PC-3 (cell line): Measurements from ENCODE around the gene HNRNPL. TPM values are rescaled to one million over a fixed set of nuclear protein-coding genes. Genes with fewer than 3 reads are reported as not detected.
A peak's percentile ranks its signal among the peaks of the same experiment; 100 is the strongest.
"Not testable (repeated sequence)": the region's sequence is repeated elsewhere in the genome, so short reads cannot be mapped to it uniquely, and the experiment has no call there.

Experiments
- ATAC-seq: fragments of 200-7000 bp; cut with Tn5 transposase; 2 replicates; pipeline ENCODE4 v1.9.1; 2020; ENCODE audit warnings: mild to moderate bottlenecking, moderate library complexity
- BruUV-seq: library from RNA; stranded (reverse); fragments of 400-500 nt; replicated peaks from 2 replicates; lab custom pipeline; 2021; lab: Mats Ljungman, UMichigan
- CTCF ChIA-PET: fragments of 300-600 bp; sonication (Branson Sonifier 250); formaldehyde crosslinking; loops from one replicate; lab custom pipeline; 2022; ENCODE audit warnings: antibody characterized with exemption; lab: Charles Lee
- POLR2A ChIA-PET: fragments of 300-600 bp; sonication (Branson Sonifier 250); formaldehyde crosslinking; loops from one replicate; lab custom pipeline; 2022; ENCODE audit warnings: antibody characterized with exemption; ENCODE audit not compliant: unreplicated experiment; lab: Charles Lee
- DNase-seq: peaks from one replicate; pipeline ENCODE4 v3.0.0-alpha.2; 2015
- H2AFZ ChIP-seq: fragments of 300-600 bp; sonication (generic); 2 replicates; pipeline ENCODE4 v1.6.0; 2016; ENCODE audit warnings: antibody characterized with exemption, low read length
- H3F3A ChIP-seq: fragments of 300-600 bp; sonication (generic); one replicate; pipeline ENCODE4 v1.6.0; 2017; ENCODE audit warnings: antibody characterized with exemption, low read length, control low read depth, mild to moderate bottlenecking; ENCODE audit not compliant: unreplicated experiment
- H3K27ac ChIP-seq: fragments of 300-600 bp; sonication (generic); 2 replicates; pipeline ENCODE4 v1.5.1; 2016; ENCODE audit warnings: mild to moderate bottlenecking, low read length
- H3K27me3 ChIP-seq: fragments of 300-600 bp; sonication (generic); 2 replicates; pipeline ENCODE4 v1.6.1; 2016; ENCODE audit warnings: low read length, mixed read lengths
- H3K36me3 ChIP-seq: fragments of 300-600 bp; sonication (generic); 2 replicates; pipeline ENCODE4 v1.6.1; 2016; ENCODE audit warnings: low read depth, mixed run types, low read length, mixed read lengths
- H3K4me1 ChIP-seq: fragments of 300-600 bp; sonication (generic); 2 replicates; pipeline ENCODE4 v1.5.1; 2016; ENCODE audit warnings: low read length; ENCODE audit not compliant: insufficient read depth
- H3K4me2 ChIP-seq: fragments of 300-600 bp; sonication (generic); 2 replicates; pipeline ENCODE4 v1.6.0; 2016; ENCODE audit warnings: low read length
- H3K4me3 ChIP-seq: fragments of 300-600 bp; sonication (generic); 2 replicates; pipeline ENCODE4 v1.5.1; 2016; ENCODE audit warnings: mild to moderate bottlenecking, low read length, mixed read lengths
- H3K79me2 ChIP-seq: fragments of 300-600 bp; sonication (generic); 2 replicates; pipeline ENCODE4 v1.6.1; 2017; ENCODE audit warnings: low read length, mixed read lengths
- H3K9ac ChIP-seq: fragments of 300-600 bp; sonication (generic); 2 replicates; pipeline ENCODE4 v1.6.0; 2016; ENCODE audit warnings: mild to moderate bottlenecking, low read length
- H3K9me2 ChIP-seq: fragments of 300-600 bp; sonication (generic); replicated peaks from 2 replicates; pipeline ENCODE4 v1.6.1; 2016; ENCODE audit warnings: mixed run types, low read length, mixed read lengths
- H3K9me3 ChIP-seq: fragments of 300-600 bp; sonication (generic); 2 replicates; pipeline ENCODE4 v1.6.1; 2016; ENCODE audit warnings: low read length, mixed read lengths
- H4K20me1 ChIP-seq: fragments of 300-600 bp; sonication (generic); 2 replicates; pipeline ENCODE4 v1.6.1; 2016; ENCODE audit warnings: low read length, mixed read lengths
- CTCF ChIP-seq: fragments of 300-600 bp; sonication (generic); conservative IDR thresholded peaks from 2 replicates; pipeline ENCODE4 v1.5.1; 2017; ENCODE audit warnings: antibody characterized with exemption, low read depth, mild to moderate bottlenecking, low read length
- EZH2 ChIP-seq: fragments of 300-600 bp; sonication (generic); IDR thresholded peaks from one replicate; pipeline ENCODE4 v1.6.1; 2017; ENCODE audit warnings: antibody characterized with exemption, mild to moderate bottlenecking, low read length; ENCODE audit not compliant: unreplicated experiment
- EZH2phosphoT487 ChIP-seq: fragments of 300-600 bp; sonication (generic); IDR thresholded peaks from 2 replicates; pipeline ENCODE4 v1.6.1; 2018; ENCODE audit warnings: mild to moderate bottlenecking, antibody characterized with exemption, low read length, borderline replicate concordance
- intact Hi-C: fragments of 100-400 bp; cut with micrococcal nuclease; formaldehyde crosslinking; loops from 2 replicates; pipeline ENCODE4 v1.9.0; 2023
- total RNA-seq: library from RNA; depleted of rRNA; stranded (reverse); fragments of >200 nt; gene quantifications from 2 replicates; pipeline ENCODE4 v1.2.3, GENCODE V29; 2014

Gene HNRNPL
- total RNA-seq, 1 experiment from 2014 or later = 315 TPM

GRCh38 chr19:38831142-38831605 lies 18.6 kb downstream of the HNRNPL start:
- BruUV-seq = TSS peak; percentile 73
- CTCF ChIA-PET = no interaction called here

GRCh38 chr19:38830039-38830733 lies 19.6 kb downstream of the HNRNPL start:
- no peaks in the 10 kb centered on the region for H3K36me3 ChIP-seq
- H3K4me2 ChIP-seq = peak overlapping the region; percentile 96
- DNase-seq (peak; percentile 31), ATAC-seq (no peak)
- peak overlapping the region; percentile 72; the same call in 1 of the 2 replicates for H3K4me3 ChIP-seq
- intact Hi-C loops = loop anchor here (5.0 kb wide), 1 partner anchor 33 kb away; no protein-coding TSS in a partner anchor
- H2AFZ ChIP-seq = no peak overlapping the region
- H3F3A ChIP-seq = no peaks in the 10 kb centered on the region
- no peaks in the 10 kb centered on the region for H3K9me3 ChIP-seq
- H3K27me3 ChIP-seq = no peaks in the 10 kb centered on the region
- no peaks in the 10 kb centered on the region for H3K9me2 ChIP-seq
- H4K20me1 ChIP-seq = no peaks in the 10 kb centered on the region
- BruUV-seq = no TSS peak
- peak overlapping the region; percentile 99 for H3K27ac ChIP-seq
- no peaks in the 10 kb centered on the region for H3K79me2 ChIP-seq
- no peak for TF ChIP-seq EZH2
- TF ChIP-seq EZH2phosphoT487 = no peak
- no peak for TF ChIP-seq CTCF
- H3K9ac ChIP-seq = peak overlapping the region; percentile 91; the same call in 1 of the 2 replicates
- CTCF ChIA-PET = no interaction called here
- H3K4me1 ChIP-seq = peaks cover 32% of the 10 kb centered on the region
- POLR2A ChIA-PET = no interaction called here

More at GRCh38 chr19:38831142-38831605, 18.6 kb downstream of the HNRNPL start:
- intact Hi-C loops = loop anchor here (5.0 kb wide), 1 partner anchor 34 kb away; no protein-coding TSS in a partner anchor
- ATAC-seq (peak; percentile 68), DNase-seq (peak; percentile 91)
- no peaks in the 10 kb centered on the region for H3F3A ChIP-seq
- POLR2A ChIA-PET = no interaction called here
- no peaks in the 10 kb centered on the region for H3K9me2 ChIP-seq
- H4K20me1 ChIP-seq = no peaks in the 10 kb centered on the region
- H3K27me3 ChIP-seq = no peaks in the 10 kb centered on the region
- H3K4me1 ChIP-seq = peaks cover 41% of the 10 kb centered on the region
- peak overlapping the region; percentile 91 for H3K9ac ChIP-seq
- TF ChIP-seq CTCF (no peak), EZH2 (no peak), EZH2phosphoT487 (no peak)
- no peaks in the 10 kb centered on the region for H3K79me2 ChIP-seq
- H3K4me3 ChIP-seq = peak overlapping the region; percentile 72
- peak overlapping the region; percentile 96 for H3K4me2 ChIP-seq
- no peaks in the 10 kb centered on the region for H3K9me3 ChIP-seq
- H3K27ac ChIP-seq = peak overlapping the region; percentile 99
- peak overlapping the region; percentile 73 for H2AFZ ChIP-seq
- peaks cover 4% of the 10 kb centered on the region; the same call in 1 of the 2 replicates for H3K36me3 ChIP-seq

GRCh38 chr19:38829203-38829602 lies 20.6 kb downstream of the HNRNPL start:
- H3K4me3 ChIP-seq, H3K27me3 ChIP-seq, H4K20me1 ChIP-seq, H3K36me3 ChIP-seq, POLR2A ChIA-PET, BruUV-seq, H3K79me2 ChIP-seq, H3K27ac ChIP-seq, H3K4me2 ChIP-seq, H3K9ac ChIP-seq, H3K9me3 ChIP-seq, H3F3A ChIP-seq, ATAC-seq, intact Hi-C loops, H3K9me2 ChIP-seq, CTCF ChIA-PET, DNase-seq, H2AFZ ChIP-seq: not testable (repeated sequence)
- peaks cover 29% of the 10 kb centered on the region for H3K4me1 ChIP-seq
